Nephron progenitor cell (in vitro differentiated cells): ENCODE data around the gene AP2A2.

Experiments used
- DNase-seq: peaks from one replicate; pipeline ENCODE4 v3.0.0; 2021
- H3K27ac Mint-ChIP-seq: 2 replicates; pipeline ENCODE4 v1.8.0; 2021; ENCODE audit warnings: mild to moderate bottlenecking, moderate library complexity, mixed read lengths
- H3K27me3 Mint-ChIP-seq: 2 replicates; pipeline ENCODE4 v1.8.0; 2021; ENCODE audit warnings: mild to moderate bottlenecking, low read depth, mixed read lengths; ENCODE audit not compliant: poor library complexity
- H3K36me3 Mint-ChIP-seq: 2 replicates; pipeline ENCODE4 v1.8.0; 2021; ENCODE audit warnings: low read depth, mixed read lengths
- H3K4me1 Mint-ChIP-seq: 2 replicates; pipeline ENCODE4 v1.8.0; 2021; ENCODE audit warnings: mixed read lengths
- H3K4me3 Mint-ChIP-seq: 2 replicates; pipeline ENCODE4 v1.8.0; 2021; ENCODE audit warnings: mild to moderate bottlenecking, moderate library complexity, mixed read lengths
- H3K9me3 Mint-ChIP-seq: 2 replicates; pipeline ENCODE4 v1.8.0; 2021; ENCODE audit warnings: mild to moderate bottlenecking, moderate library complexity, mixed read lengths
- TF ChIP-seq, protein P1 (sequence below): fragments of 200-600 bp; sonication (generic); IDR thresholded peaks from 2 replicates; pipeline ENCODE4 v1.5.0; 2021; ENCODE audit warnings: antibody characterized with exemption

AP2A2 gene

GRCh38 chr11:1060410-1060809, 134.7 kb downstream of the AP2A2 start:
- Mint-ChIP-seq H3K9me3 (peaks cover 35% of the 10 kb centered on the region), H3K4me1 (peaks cover 29% of the 10 kb centered on the region), H3K27ac (no peak overlapping the region), H3K4me3 (no peak overlapping the region), H3K36me3 (no peaks in the 10 kb centered on the region), H3K27me3 (peaks cover 31% of the 10 kb centered on the region)
- no peak for DNase-seq
- TF ChIP-seq, protein P1, sequence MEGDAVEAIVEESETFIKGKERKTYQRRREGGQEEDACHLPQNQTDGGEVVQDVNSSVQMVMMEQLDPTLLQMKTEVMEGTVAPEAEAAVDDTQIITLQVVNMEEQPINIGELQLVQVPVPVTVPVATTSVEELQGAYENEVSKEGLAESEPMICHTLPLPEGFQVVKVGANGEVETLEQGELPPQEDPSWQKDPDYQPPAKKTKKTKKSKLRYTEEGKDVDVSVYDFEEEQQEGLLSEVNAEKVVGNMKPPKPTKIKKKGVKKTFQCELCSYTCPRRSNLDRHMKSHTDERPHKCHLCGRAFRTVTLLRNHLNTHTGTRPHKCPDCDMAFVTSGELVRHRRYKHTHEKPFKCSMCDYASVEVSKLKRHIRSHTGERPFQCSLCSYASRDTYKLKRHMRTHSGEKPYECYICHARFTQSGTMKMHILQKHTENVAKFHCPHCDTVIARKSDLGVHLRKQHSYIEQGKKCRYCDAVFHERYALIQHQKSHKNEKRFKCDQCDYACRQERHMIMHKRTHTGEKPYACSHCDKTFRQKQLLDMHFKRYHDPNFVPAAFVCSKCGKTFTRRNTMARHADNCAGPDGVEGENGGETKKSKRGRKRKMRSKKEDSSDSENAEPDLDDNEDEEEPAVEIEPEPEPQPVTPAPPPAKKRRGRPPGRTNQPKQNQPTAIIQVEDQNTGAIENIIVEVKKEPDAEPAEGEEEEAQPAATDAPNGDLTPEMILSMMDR = no peak

- Mint-ChIP-seq H3K27me3 (peaks cover 38% of the 10 kb centered on the region), H3K36me3 (no peaks in the 10 kb centered on the region), H3K9me3 (peaks cover 40% of the 10 kb centered on the region), H3K4me3 (no peak overlapping the region), H3K4me1 (peaks cover 25% of the 10 kb centered on the region), H3K27ac (no peak overlapping the region)
- TF ChIP-seq, protein P1 = no peak
- no peak for DNase-seq
Measured at GRCh38 chr11:1060852-1061616, 135.4 kb downstream of the AP2A2 start.
